ENCODE measurements around the gene ARSG. TPM values are rescaled to one million over a fixed set of nuclear protein-coding genes. Genes with fewer than 3 reads are reported as not detected.
"Not testable (repeated sequence)": the region's sequence is repeated elsewhere in the genome, so short reads cannot be mapped to it uniquely, and the experiment has no call there.

ARSG gene
- total and polyA plus RNA-seq, 2 experiments from 2014 or later: 1.7 to 5.1 TPM

- TF ChIP-seq REST (IDR thresholded peaks at IDR 0.05; ENCODE audit: unreplicated experiment) (no peak), NANOG (IDR thresholded peaks at IDR 0.05; ENCODE audit: borderline replicate concordance) (no peak), ZNF114 (CRISPR knock-in tag; IDR thresholded peaks at IDR 0.05) (no peak), STAT1 (IDR thresholded peaks at IDR 0.05; ENCODE audit: unreplicated experiment) (no peak), ZNF331 (CRISPR knock-in tag; IDR thresholded peaks at IDR 0.05; ENCODE audit: low read depth) (no peak), EZH2phosphoT487 (IDR thresholded peaks at IDR 0.05; ENCODE audit: unreplicated experiment) (no peak)
- TF ChIP-seq, protein P1, sequence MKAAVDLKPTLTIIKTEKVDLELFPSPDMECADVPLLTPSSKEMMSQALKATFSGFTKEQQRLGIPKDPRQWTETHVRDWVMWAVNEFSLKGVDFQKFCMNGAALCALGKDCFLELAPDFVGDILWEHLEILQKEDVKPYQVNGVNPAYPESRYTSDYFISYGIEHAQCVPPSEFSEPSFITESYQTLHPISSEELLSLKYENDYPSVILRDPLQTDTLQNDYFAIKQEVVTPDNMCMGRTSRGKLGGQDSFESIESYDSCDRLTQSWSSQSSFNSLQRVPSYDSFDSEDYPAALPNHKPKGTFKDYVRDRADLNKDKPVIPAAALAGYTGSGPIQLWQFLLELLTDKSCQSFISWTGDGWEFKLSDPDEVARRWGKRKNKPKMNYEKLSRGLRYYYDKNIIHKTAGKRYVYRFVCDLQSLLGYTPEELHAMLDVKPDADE (IDR thresholded peaks at IDR 0.05): no peak
Observed at GRCh38 chr17:68352041-68352440, 60.7 kb downstream of the ARSG start (continued).

DNA sequence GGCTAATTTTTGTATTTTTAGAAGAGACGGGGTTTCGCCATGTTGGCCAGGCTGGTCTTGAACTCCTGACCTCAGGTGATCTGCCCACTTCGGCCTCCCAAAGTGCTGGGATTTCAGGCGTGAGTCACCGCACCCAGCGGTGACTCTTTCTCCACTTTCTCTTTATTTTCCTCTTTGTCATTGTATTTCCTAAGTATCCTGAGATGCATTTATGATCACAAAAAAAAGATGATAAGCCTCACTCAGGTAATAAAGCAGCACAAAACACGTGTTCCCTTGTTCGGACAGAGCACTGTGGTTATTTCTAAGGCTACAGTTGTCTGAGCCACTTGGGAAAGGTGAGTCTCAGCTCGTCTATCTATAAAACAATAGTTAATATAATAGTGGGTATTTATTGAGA, 61.4 kb downstream of the ARSG start:
- H4K20me1 ChIP-seq (replicated peaks; ENCODE audit: insufficient read depth); H3F3A ChIP-seq (replicated peaks; ENCODE audit: low read depth); H3K79me2 ChIP-seq (replicated peaks; ENCODE audit: insufficient read depth); H3K9me2 ChIP-seq (ENCODE audit: insufficient read depth); H3K4me1 Mint-ChIP-seq; H3K36me3 Mint-ChIP-seq (ENCODE audit: low read depth); H3K27me3 ChIP-seq (ENCODE audit: insufficient read depth); H3K27me3 Mint-ChIP-seq (ENCODE audit: insufficient read depth, low read depth, poor library complexity); H3K4me3 Mint-ChIP-seq; H3K9me3 Mint-ChIP-seq; H3K27ac Mint-ChIP-seq; DNase-seq (ENCODE audit: low spot score); H3K4me1 ChIP-seq (ENCODE audit: insufficient read depth); H3K4me3 ChIP-seq; H3K36me3 ChIP-seq (ENCODE audit: insufficient read depth); H3K27ac ChIP-seq (ENCODE audit: low read depth); ATAC-seq; H2AFZ ChIP-seq; H3K4me2 ChIP-seq: not testable (repeated sequence)

DNA sequence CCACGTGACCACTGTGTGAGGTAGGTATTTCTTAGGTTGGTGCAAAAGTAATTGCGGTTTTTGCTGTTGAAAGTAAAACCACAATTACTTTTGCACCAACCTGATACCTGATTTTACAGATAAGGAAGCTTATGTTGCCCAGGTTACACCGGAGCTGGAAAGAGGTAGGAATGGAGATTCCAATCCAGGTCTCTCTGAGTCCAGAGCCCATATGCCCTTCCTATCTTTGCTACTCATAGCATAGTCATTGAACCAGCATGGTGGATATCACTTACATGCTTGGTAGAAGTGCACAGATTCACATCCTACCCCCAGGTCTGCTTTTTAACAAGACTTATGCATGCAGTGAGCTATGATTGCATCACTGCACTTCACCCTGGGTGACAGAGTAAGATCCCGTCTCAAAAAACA, 61.8 kb downstream of the ARSG start:
- Histone ChIP-seq H3K4me1 (ENCODE audit: insufficient read depth) (no peaks in the 10 kb centered on the region), H3K36me3 (ENCODE audit: insufficient read depth) (no peaks in the 10 kb centered on the region), H3K79me2 (replicated peaks; ENCODE audit: insufficient read depth) (no peaks in the 10 kb centered on the region), H4K20me1 (replicated peaks; ENCODE audit: insufficient read depth) (no peaks in the 10 kb centered on the region), H2AFZ (no peak overlapping the region), H3K4me2 (no peak overlapping the region), H3K4me3 (no peak overlapping the region), H3K9me2 (ENCODE audit: insufficient read depth) (no peaks in the 10 kb centered on the region), H3K27me3 (ENCODE audit: insufficient read depth) (no peaks in the 10 kb centered on the region), H3K27ac (ENCODE audit: low read depth) (no peak overlapping the region), H3F3A (replicated peaks; ENCODE audit: low read depth) (no peaks in the 10 kb centered on the region)
- H3K36me3 Mint-ChIP-seq (ENCODE audit: low read depth): no peaks in the 10 kb centered on the region; the same call in 2 of the 3 replicates
- peaks cover 3% of the 10 kb centered on the region for H3K27me3 Mint-ChIP-seq (ENCODE audit: insufficient read depth, low read depth, poor library complexity)
- no peak overlapping the region for H3K4me3 Mint-ChIP-seq
- no peak overlapping the region for H3K27ac Mint-ChIP-seq
- H3K9me3 Mint-ChIP-seq: no peaks in the 10 kb centered on the region
- ATAC-seq (no peak), DNase-seq (ENCODE audit: low spot score) (no peak)
- no peaks in the 10 kb centered on the region for H3K4me1 Mint-ChIP-seq
- TF ChIP-seq JUNB (IDR thresholded peaks at IDR 0.05; ENCODE audit: unreplicated experiment): no peak
- TF ChIP-seq, protein P2, sequence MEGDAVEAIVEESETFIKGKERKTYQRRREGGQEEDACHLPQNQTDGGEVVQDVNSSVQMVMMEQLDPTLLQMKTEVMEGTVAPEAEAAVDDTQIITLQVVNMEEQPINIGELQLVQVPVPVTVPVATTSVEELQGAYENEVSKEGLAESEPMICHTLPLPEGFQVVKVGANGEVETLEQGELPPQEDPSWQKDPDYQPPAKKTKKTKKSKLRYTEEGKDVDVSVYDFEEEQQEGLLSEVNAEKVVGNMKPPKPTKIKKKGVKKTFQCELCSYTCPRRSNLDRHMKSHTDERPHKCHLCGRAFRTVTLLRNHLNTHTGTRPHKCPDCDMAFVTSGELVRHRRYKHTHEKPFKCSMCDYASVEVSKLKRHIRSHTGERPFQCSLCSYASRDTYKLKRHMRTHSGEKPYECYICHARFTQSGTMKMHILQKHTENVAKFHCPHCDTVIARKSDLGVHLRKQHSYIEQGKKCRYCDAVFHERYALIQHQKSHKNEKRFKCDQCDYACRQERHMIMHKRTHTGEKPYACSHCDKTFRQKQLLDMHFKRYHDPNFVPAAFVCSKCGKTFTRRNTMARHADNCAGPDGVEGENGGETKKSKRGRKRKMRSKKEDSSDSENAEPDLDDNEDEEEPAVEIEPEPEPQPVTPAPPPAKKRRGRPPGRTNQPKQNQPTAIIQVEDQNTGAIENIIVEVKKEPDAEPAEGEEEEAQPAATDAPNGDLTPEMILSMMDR (conservative IDR thresholded peaks at IDR 0.05; ENCODE audit: low read depth in 2 of 2): no peak
- no peak for TF ChIP-seq ZNF331 (CRISPR knock-in tag; IDR thresholded peaks at IDR 0.05; ENCODE audit: low read depth)
- TF ChIP-seq CREB1 (CRISPR knock-in tag; IDR thresholded peaks at IDR 0.05; ENCODE audit: low read depth): no peak

GRCh38 chr17:68354311-68354710, 63.0 kb downstream of the ARSG start:
- H3K4me3 ChIP-seq; H3K9me2 ChIP-seq (ENCODE audit: insufficient read depth); H3K4me2 ChIP-seq; H3K27me3 Mint-ChIP-seq (ENCODE audit: insufficient read depth, low read depth, poor library complexity); H3K9me3 Mint-ChIP-seq; H3K4me1 Mint-ChIP-seq; H3K36me3 Mint-ChIP-seq (ENCODE audit: low read depth); H3K4me1 ChIP-seq (ENCODE audit: insufficient read depth); H3K4me3 Mint-ChIP-seq; H3K27ac ChIP-seq (ENCODE audit: low read depth); DNase-seq (ENCODE audit: low spot score); H3K79me2 ChIP-seq (replicated peaks; ENCODE audit: insufficient read depth); H3F3A ChIP-seq (replicated peaks; ENCODE audit: low read depth); H3K27me3 ChIP-seq (ENCODE audit: insufficient read depth); ATAC-seq; H3K27ac Mint-ChIP-seq; H4K20me1 ChIP-seq (replicated peaks; ENCODE audit: insufficient read depth); H2AFZ ChIP-seq; H3K36me3 ChIP-seq (ENCODE audit: insufficient read depth): not testable (repeated sequence)
